ENCODE data around the gene ARIH2.
A peak's percentile ranks its signal among the peaks of the same experiment; 100 is the strongest.

ARIH2 gene

GRCh38 chr3:49021213-49021812 lies 102.7 kb downstream of the ARIH2 start:
- Histone ChIP-seq H3K27me3 (ENCODE audit: insufficient read depth, low read length) (no peaks in the 10 kb centered on the region), H3K36me3 (ENCODE audit: insufficient read depth, low read length) (peaks cover 22% of the 10 kb centered on the region; the same call in 1 of the 2 replicates), H3K4me3 (ENCODE audit: low read depth, low read length) (peak overlapping the region; percentile 91), H2AFZ (ENCODE audit: low read length, unreplicated experiment) (peak overlapping the region; percentile 92), H3K4me1 (ENCODE audit: control insufficient read depth, insufficient read depth, low read length, unreplicated experiment) (peaks cover 36% of the 10 kb centered on the region), H3K79me2 (ENCODE audit: control insufficient read depth, insufficient read depth, low read length, unreplicated experiment) (peaks cover 26% of the 10 kb centered on the region), H3K27ac (ENCODE audit: low read depth, low read length) (peak overlapping the region; percentile 93)

- H3K27me3 ChIP-seq (ENCODE audit: insufficient read depth, low read length) = no peaks in the 10 kb centered on the region
- peaks cover 31% of the 10 kb centered on the region for H3K79me2 ChIP-seq (ENCODE audit: control insufficient read depth, insufficient read depth, low read length, unreplicated experiment)
- peaks cover 43% of the 10 kb centered on the region for H3K4me1 ChIP-seq (ENCODE audit: control insufficient read depth, insufficient read depth, low read length, unreplicated experiment)
- peaks cover 29% of the 10 kb centered on the region; the same call in 1 of the 2 replicates for H3K36me3 ChIP-seq (ENCODE audit: insufficient read depth, low read length)
- peak within 1 kb of the TSS; percentile 91 for H3K4me3 ChIP-seq (ENCODE audit: low read depth, low read length)
- H2AFZ ChIP-seq (ENCODE audit: low read length, unreplicated experiment) = peak within 1 kb of the TSS; percentile 92
- peak within 1 kb of the TSS; percentile 93 for H3K27ac ChIP-seq (ENCODE audit: low read depth, low read length)
Observed at GRCh38 chr3:49021813-49022687, 103.4 kb downstream of the ARIH2 start, which contains the start of gene NDUFAF3. Gene NDUFAF3, plus strand, starts transcription at chr3:49022121. Its CDS starts 24 bp downstream, at chr3:49022145.

DNA sequence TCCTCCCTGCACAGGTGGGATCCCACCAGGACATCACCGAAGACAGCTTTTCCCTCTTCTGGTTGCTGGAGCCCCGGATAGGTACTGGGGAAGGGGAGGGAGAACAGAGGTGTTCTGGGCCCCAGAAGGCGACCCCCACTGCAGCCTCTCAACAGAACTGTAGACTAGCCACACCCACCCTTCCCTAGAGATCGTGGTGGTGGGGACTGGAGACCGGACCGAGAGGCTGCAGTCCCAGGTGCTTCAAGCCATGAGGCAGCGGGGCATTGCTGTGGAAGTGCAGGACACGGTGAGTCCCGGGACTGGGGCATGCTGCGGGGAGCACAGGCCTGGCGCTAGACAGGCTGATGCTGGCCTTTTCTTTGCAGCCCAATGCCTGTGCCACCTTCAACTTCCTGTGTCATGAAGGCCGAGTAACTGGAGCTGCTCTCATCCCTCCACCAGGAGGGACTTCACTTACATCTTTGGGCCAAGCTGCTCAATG lies 104.1 kb downstream of the ARIH2 start:
- peaks cover 38% of the 10 kb centered on the region for H3K79me2 ChIP-seq (ENCODE audit: control insufficient read depth, insufficient read depth, low read length, unreplicated experiment)
- peaks cover 36% of the 10 kb centered on the region for H3K36me3 ChIP-seq (ENCODE audit: insufficient read depth, low read length)
- peaks cover 46% of the 10 kb centered on the region for H3K4me1 ChIP-seq (ENCODE audit: control insufficient read depth, insufficient read depth, low read length, unreplicated experiment)
- no peaks in the 10 kb centered on the region for H3K27me3 ChIP-seq (ENCODE audit: insufficient read depth, low read length)
- H3K27ac ChIP-seq (ENCODE audit: low read depth, low read length) = peak overlapping the region; percentile 93
- H3K4me3 ChIP-seq (ENCODE audit: low read depth, low read length) = peak overlapping the region; percentile 91
- no peak overlapping the region for H2AFZ ChIP-seq (ENCODE audit: low read length, unreplicated experiment)

- Histone ChIP-seq H2AFZ (ENCODE audit: low read length, unreplicated experiment) (no peak overlapping the region), H3K27ac (ENCODE audit: low read depth, low read length) (no peak overlapping the region), H3K4me3 (ENCODE audit: low read depth, low read length) (no peak overlapping the region), H3K79me2 (ENCODE audit: control insufficient read depth, insufficient read depth, low read length, unreplicated experiment) (peaks cover 49% of the 10 kb centered on the region), H3K27me3 (ENCODE audit: insufficient read depth, low read length) (no peaks in the 10 kb centered on the region), H3K4me1 (ENCODE audit: control insufficient read depth, insufficient read depth, low read length, unreplicated experiment) (peaks cover 55% of the 10 kb centered on the region), H3K36me3 (ENCODE audit: insufficient read depth, low read length) (peaks cover 38% of the 10 kb centered on the region)
Observed at GRCh38 chr3:49023775-49024174, 105.1 kb downstream of the ARIH2 start.

DNA sequence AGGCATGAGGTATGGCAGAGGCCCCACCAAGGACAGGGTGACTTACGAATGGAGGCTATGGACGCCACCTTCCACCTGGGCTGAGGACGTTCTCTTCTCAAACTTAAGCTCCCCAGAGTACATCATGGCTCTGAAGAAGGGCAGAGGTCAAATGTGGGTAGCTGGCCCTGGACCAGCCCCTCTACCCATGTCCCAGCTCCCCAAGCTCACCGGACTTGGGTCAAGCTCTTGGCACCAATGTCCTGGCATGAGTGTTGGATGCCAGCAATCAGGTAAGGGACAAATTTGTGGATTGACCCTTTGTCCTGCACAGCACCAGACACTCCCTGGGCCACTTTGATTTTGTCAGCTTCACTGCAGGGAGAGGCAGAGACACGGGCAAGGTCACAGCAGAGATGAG lies 105.8 kb downstream of the ARIH2 start:
- H3K4me1 ChIP-seq (ENCODE audit: control insufficient read depth, insufficient read depth, low read length, unreplicated experiment) = peaks cover 55% of the 10 kb centered on the region
- no peak overlapping the region for H2AFZ ChIP-seq (ENCODE audit: low read length, unreplicated experiment)
- H3K27me3 ChIP-seq (ENCODE audit: insufficient read depth, low read length) = no peaks in the 10 kb centered on the region
- peaks cover 38% of the 10 kb centered on the region for H3K36me3 ChIP-seq (ENCODE audit: insufficient read depth, low read length)
- peaks cover 53% of the 10 kb centered on the region for H3K79me2 ChIP-seq (ENCODE audit: control insufficient read depth, insufficient read depth, low read length, unreplicated experiment)
- no peak overlapping the region for H3K4me3 ChIP-seq (ENCODE audit: low read depth, low read length)
- no peak overlapping the region for H3K27ac ChIP-seq (ENCODE audit: low read depth, low read length)

GRCh38 chr3:49025005-49025792 lies 106.6 kb downstream of the ARIH2 start:
- Histone ChIP-seq H3K27me3 (ENCODE audit: insufficient read depth, low read length) (no peaks in the 10 kb centered on the region), H3K79me2 (ENCODE audit: control insufficient read depth, insufficient read depth, low read length, unreplicated experiment) (peaks cover 50% of the 10 kb centered on the region), H3K36me3 (ENCODE audit: insufficient read depth, low read length) (peaks cover 38% of the 10 kb centered on the region), H3K27ac (ENCODE audit: low read depth, low read length) (no peak overlapping the region), H3K4me3 (ENCODE audit: low read depth, low read length) (no peak overlapping the region), H2AFZ (ENCODE audit: low read length, unreplicated experiment) (no peak overlapping the region), H3K4me1 (ENCODE audit: control insufficient read depth, insufficient read depth, low read length, unreplicated experiment) (peaks cover 48% of the 10 kb centered on the region)

DNA sequence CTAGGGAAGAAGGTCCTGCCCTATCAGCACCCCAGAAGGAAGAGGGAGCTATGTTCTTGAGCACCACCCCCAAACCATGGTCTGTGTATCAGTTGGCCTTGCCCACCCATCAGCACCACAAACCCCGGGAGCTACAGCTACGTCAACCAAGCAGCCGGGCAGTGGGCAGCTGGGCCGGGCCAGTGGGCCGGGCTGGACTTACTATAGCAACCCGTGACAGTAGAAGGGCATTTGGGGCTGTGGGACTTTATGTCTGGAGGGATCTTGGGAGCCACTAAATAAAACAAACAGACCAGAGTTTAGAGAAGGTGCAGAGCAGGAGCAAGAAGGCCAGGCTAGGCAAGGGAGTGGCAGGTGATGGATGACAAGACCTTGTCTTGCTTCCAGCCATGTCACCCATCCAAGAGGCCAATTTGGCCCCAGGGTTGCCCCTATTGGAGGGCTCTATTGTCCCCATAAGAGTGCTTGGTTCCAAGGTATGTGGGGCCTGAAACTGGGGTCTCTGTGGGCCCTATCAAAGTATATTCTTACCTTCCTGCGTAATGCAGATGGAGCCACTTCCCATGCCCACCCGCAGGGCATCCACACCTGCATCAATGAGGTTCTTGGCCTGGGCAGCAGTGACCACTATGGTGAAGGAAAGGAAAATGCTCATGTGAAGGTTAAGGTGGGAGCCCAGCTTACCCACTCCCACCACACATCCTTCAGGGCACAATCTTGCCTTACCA lies 107.3 kb downstream of the ARIH2 start:
- Histone ChIP-seq H3K4me3 (ENCODE audit: low read depth, low read length) (no peak overlapping the region), H2AFZ (ENCODE audit: low read length, unreplicated experiment) (no peak overlapping the region), H3K36me3 (ENCODE audit: insufficient read depth, low read length) (peaks cover 38% of the 10 kb centered on the region), H3K27ac (ENCODE audit: low read depth, low read length) (no peak overlapping the region), H3K4me1 (ENCODE audit: control insufficient read depth, insufficient read depth, low read length, unreplicated experiment) (peaks cover 47% of the 10 kb centered on the region), H3K27me3 (ENCODE audit: insufficient read depth, low read length) (no peaks in the 10 kb centered on the region), H3K79me2 (ENCODE audit: control insufficient read depth, insufficient read depth, low read length, unreplicated experiment) (peaks cover 42% of the 10 kb centered on the region)

- H3K4me3 ChIP-seq (ENCODE audit: low read depth, low read length) = no peak overlapping the region
- H2AFZ ChIP-seq (ENCODE audit: low read length, unreplicated experiment) = no peak overlapping the region
- no peaks in the 10 kb centered on the region for H3K27me3 ChIP-seq (ENCODE audit: insufficient read depth, low read length)
- H3K36me3 ChIP-seq (ENCODE audit: insufficient read depth, low read length) = peaks cover 38% of the 10 kb centered on the region
- no peak overlapping the region for H3K27ac ChIP-seq (ENCODE audit: low read depth, low read length)
- H3K4me1 ChIP-seq (ENCODE audit: control insufficient read depth, insufficient read depth, low read length, unreplicated experiment) = peaks cover 47% of the 10 kb centered on the region
- H3K79me2 ChIP-seq (ENCODE audit: control insufficient read depth, insufficient read depth, low read length, unreplicated experiment) = peaks cover 39% of the 10 kb centered on the region
Observed at GRCh38 chr3:49026536-49026935, 107.9 kb downstream of the ARIH2 start.

- Histone ChIP-seq H3K4me3 (ENCODE audit: low read depth, low read length) (peak overlapping the region; percentile 92), H3K79me2 (ENCODE audit: control insufficient read depth, insufficient read depth, low read length, unreplicated experiment) (peaks cover 34% of the 10 kb centered on the region), H3K27ac (ENCODE audit: low read depth, low read length) (no peak overlapping the region), H3K4me1 (ENCODE audit: control insufficient read depth, insufficient read depth, low read length, unreplicated experiment) (peaks cover 52% of the 10 kb centered on the region), H3K27me3 (ENCODE audit: insufficient read depth, low read length) (no peaks in the 10 kb centered on the region), H3K36me3 (ENCODE audit: insufficient read depth, low read length) (peaks cover 41% of the 10 kb centered on the region), H2AFZ (ENCODE audit: low read length, unreplicated experiment) (no peak overlapping the region)
Observed at GRCh38 chr3:49027634-49028033, 109.0 kb downstream of the ARIH2 start.

DNA sequence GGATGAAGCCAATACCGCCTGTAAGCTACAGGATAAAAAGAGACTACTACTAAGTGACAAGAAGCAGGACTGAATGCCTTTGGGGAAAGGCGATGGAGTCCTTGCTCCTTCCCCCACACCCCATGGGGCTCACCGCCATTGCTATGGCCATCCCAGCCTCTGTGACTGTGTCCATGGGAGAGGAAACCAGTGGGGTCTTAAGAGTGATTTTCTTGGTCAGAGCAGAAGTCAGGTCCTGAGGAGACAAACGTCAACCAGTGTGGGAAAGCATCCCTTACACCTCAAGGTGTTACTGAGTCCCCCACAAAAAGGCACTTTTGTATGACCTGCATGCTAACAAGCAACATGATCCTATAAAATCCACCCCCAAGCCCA lies 109.6 kb downstream of the ARIH2 start:
- peaks cover 54% of the 10 kb centered on the region for H3K4me1 ChIP-seq (ENCODE audit: control insufficient read depth, insufficient read depth, low read length, unreplicated experiment)
- H3K27me3 ChIP-seq (ENCODE audit: insufficient read depth, low read length) = no peaks in the 10 kb centered on the region
- H3K4me3 ChIP-seq (ENCODE audit: low read depth, low read length) = peak overlapping the region; percentile 92
- H2AFZ ChIP-seq (ENCODE audit: low read length, unreplicated experiment) = no peak overlapping the region
- H3K36me3 ChIP-seq (ENCODE audit: insufficient read depth, low read length) = peaks cover 41% of the 10 kb centered on the region
- peaks cover 31% of the 10 kb centered on the region for H3K79me2 ChIP-seq (ENCODE audit: control insufficient read depth, insufficient read depth, low read length, unreplicated experiment)
- no peak overlapping the region for H3K27ac ChIP-seq (ENCODE audit: low read depth, low read length)
